ENCODE measurements around the gene HS6ST1. TPM values are rescaled to one million over a fixed set of nuclear protein-coding genes. Genes with fewer than 3 reads are reported as not detected.

The HS6ST1 gene
- total RNA-seq, 1 donor from 2014 or later: 35.2 TPM

- ATAC-seq (no peak), DNase-seq (no peak)
- intact Hi-C loops (cut with micrococcal nuclease): no loop called here
Observed at GRCh38 chr2:128354161-128354560, 35.5 kb upstream of the HS6ST1 start.

GRCh38 chr2:128350736-128351135 is 32.1 kb upstream of the HS6ST1 start:
- ATAC-seq: no peak
- intact Hi-C loops (cut with micrococcal nuclease): no loop called here

GRCh38 chr2:128348701-128349100 is 30.0 kb upstream of the HS6ST1 start:
- ATAC-seq (no peak), DNase-seq (no peak)
- intact Hi-C loops (cut with micrococcal nuclease): no loop called here

More at GRCh38 chr2:128350736-128351135, 32.1 kb upstream of the HS6ST1 start:
- DNase-seq: no peak

GRCh38 chr2:128347701-128348539 is 29.3 kb upstream of the HS6ST1 start:
- ATAC-seq: peak; percentile 99
- intact Hi-C loops (cut with micrococcal nuclease): no loop called here
- DNase-seq: peak; percentile 89

- ATAC-seq: no peak
- no peak for DNase-seq
- intact Hi-C loops (cut with micrococcal nuclease): no loop called here
Observed at GRCh38 chr2:128347171-128347558, 28.5 kb upstream of the HS6ST1 start.

GRCh38 chr2:128346291-128347170 is 27.9 kb upstream of the HS6ST1 start:
- DNase-seq (no peak), ATAC-seq (no peak)
- intact Hi-C loops (cut with micrococcal nuclease): no loop called here

- intact Hi-C loops (cut with micrococcal nuclease): no loop called here
- no peak for DNase-seq
- ATAC-seq: no peak
Observed at GRCh38 chr2:128345436-128346165, 26.9 kb upstream of the HS6ST1 start.

- DNase-seq (no peak), ATAC-seq (no peak)
- intact Hi-C loops (cut with micrococcal nuclease): no loop called here
Observed at GRCh38 chr2:128344101-128344500, 25.4 kb upstream of the HS6ST1 start.

GRCh38 chr2:128343459-128343858 is 24.8 kb upstream of the HS6ST1 start:
- DNase-seq (no peak), ATAC-seq (no peak)
- intact Hi-C loops (cut with micrococcal nuclease): no loop called here

GRCh38 chr2:128342550-128342949 is 23.9 kb upstream of the HS6ST1 start:
- intact Hi-C loops (cut with micrococcal nuclease): no loop called here
- DNase-seq (no peak), ATAC-seq (no peak)

GRCh38 chr2:128341621-128342020 is 23.0 kb upstream of the HS6ST1 start:
- no peak for DNase-seq
- intact Hi-C loops (cut with micrococcal nuclease): no loop called here
- no peak for ATAC-seq

GRCh38 chr2:128332091-128332634 is 13.5 kb upstream of the HS6ST1 start:
- ATAC-seq (no peak), DNase-seq (no peak)
- intact Hi-C loops (cut with micrococcal nuclease): no loop called here

GRCh38 chr2:128330583-128330982 is 11.9 kb upstream of the HS6ST1 start:
- ATAC-seq (no peak), DNase-seq (no peak)
- intact Hi-C loops (cut with micrococcal nuclease): no loop called here

GRCh38 chr2:128329607-128330006 is 10.9 kb upstream of the HS6ST1 start:
- no peak for ATAC-seq
- intact Hi-C loops (cut with micrococcal nuclease): no loop called here
- DNase-seq: no peak

GRCh38 chr2:128327180-128327964 is 8.7 kb upstream of the HS6ST1 start:
- DNase-seq (no peak), ATAC-seq (peak; percentile 9)
- intact Hi-C loops (cut with micrococcal nuclease): no loop called here

- DNase-seq (no peak), ATAC-seq (no peak)
- intact Hi-C loops (cut with micrococcal nuclease): no loop called here
Observed at GRCh38 chr2:128326346-128326745, 7.7 kb upstream of the HS6ST1 start.

GRCh38 chr2:128325611-128326181 is 7.0 kb upstream of the HS6ST1 start:
- DNase-seq (peak; percentile 72), ATAC-seq (peak; percentile 77)
- intact Hi-C loops (cut with micrococcal nuclease): no loop called here

- ATAC-seq (no peak), DNase-seq (no peak)
- intact Hi-C loops (cut with micrococcal nuclease): no loop called here
Observed at GRCh38 chr2:128324897-128325410, 6.3 kb upstream of the HS6ST1 start.
